ENCODE data around the gene UBAP1L.

- TF ChIP-seq CTCF (IDR thresholded peaks at IDR 0.05; ENCODE audit: borderline replicate concordance, extremely low read depth, low read length, poor library complexity, severe bottlenecking) (no peak), EZH2 (IDR thresholded peaks at IDR 0.05; ENCODE audit: borderline replicate concordance, low read depth, low read length, severe bottlenecking) (no peak)
Measured at GRCh38 chr15:65051266-65051665, 63.7 kb downstream of the UBAP1L start.
